GM23248 (cell line): Measurements from ENCODE around the gene STAC3.

ENCODE experiments used
- EZH2 ChIP-seq: fragments of 200-600 bp; sonication (generic); IDR thresholded peaks from 2 replicates; pipeline ENCODE4 v1.6.1; 2018; ENCODE audit warnings: antibody characterized with exemption, mild to moderate bottlenecking; ENCODE audit not compliant: insufficient read depth, poor library complexity, severe bottlenecking
- EZH2phosphoT487 ChIP-seq: fragments of 200-600 bp; sonication (generic); IDR thresholded peaks from 2 replicates; pipeline ENCODE4 v1.6.1; 2018; ENCODE audit warnings: antibody characterized with exemption, moderate library complexity, mild to moderate bottlenecking, low read depth; ENCODE audit not compliant: insufficient read depth

GRCh38 chr12:57243521-57244311, 7.3 kb downstream of the STAC3 start:
- no peak for TF ChIP-seq EZH2
- no peak for TF ChIP-seq EZH2phosphoT487
